NOMO-1 treated with DMSO at 0.1 percent for 48 hours (cell line): ENCODE data around the gene ZBTB26.
A peak's percentile ranks its signal among the peaks of the same experiment; 100 is the strongest.
"Not testable (repeated sequence)": the region's sequence is repeated elsewhere in the genome, so short reads cannot be mapped to it uniquely, and the experiment has no call there.

Experiments used
- DNase-seq: peaks from one replicate; lab custom pipeline; 2025; ENCODE audit not compliant: unreplicated experiment; lab: John Stamatoyannopoulos, UW

ZBTB26 gene

GRCh38 chr9:122929796-122930354 lies 1.4 kb downstream of the ZBTB26 start:
- no peak for DNase-seq

GRCh38 chr9:122923947-122924346 lies 7.4 kb downstream of the ZBTB26 start:
- DNase-seq: no peak

- no peak for DNase-seq
Observed at GRCh38 chr9:122922713-122923112, 8.6 kb downstream of the ZBTB26 start.

- DNase-seq: no peak
Observed at GRCh38 chr9:122918310-122918709, 13.0 kb downstream of the ZBTB26 start.

GRCh38 chr9:122912964-122913673 lies 18.2 kb downstream of the ZBTB26 start, which contains the start of gene ZBTB6:
Gene ZBTB6, minus strand, starts transcription at chr9:122913323. Its CDS starts 1,251 bp downstream, at chr9:122912072.
- peak; percentile 72 for DNase-seq

GRCh38 chr9:122912671-122912963 lies 18.7 kb downstream of the ZBTB26 start:
- DNase-seq: no peak

GRCh38 chr9:122906122-122906521 lies 25.2 kb downstream of the ZBTB26 start:
- not testable (repeated sequence) for DNase-seq

GRCh38 chr9:122904823-122905710 lies 26.2 kb downstream of the ZBTB26 start, which contains the start of gene RC3H2:
Gene RC3H2, minus strand, starts transcription at chr9:122905359. Its CDS starts 7,850 bp downstream, at chr9:122897509.
- DNase-seq: peak; percentile 98

GRCh38 chr9:122904466-122904822 lies 26.9 kb downstream of the ZBTB26 start:
- no peak for DNase-seq

- peak; percentile 30 for DNase-seq
Observed at GRCh38 chr9:122900791-122901190, 30.5 kb downstream of the ZBTB26 start.

- DNase-seq: no peak
Observed at GRCh38 chr9:122897969-122898368, 33.3 kb downstream of the ZBTB26 start.

GRCh38 chr9:122888480-122888879 lies 42.8 kb downstream of the ZBTB26 start:
- DNase-seq: no peak

GRCh38 chr9:122883125-122883524 lies 48.2 kb downstream of the ZBTB26 start:
- DNase-seq: no peak

- no peak for DNase-seq
Observed at GRCh38 chr9:122879443-122879842, 51.9 kb downstream of the ZBTB26 start.

- no peak for DNase-seq
Observed at GRCh38 chr9:122875523-122875922, 55.8 kb downstream of the ZBTB26 start.

GRCh38 chr9:122867276-122867675 lies 64.0 kb downstream of the ZBTB26 start:
- DNase-seq: not testable (repeated sequence)

- DNase-seq: no peak
Observed at GRCh38 chr9:122866079-122866478, 65.2 kb downstream of the ZBTB26 start.
